Cardiac fibroblast (primary cell): ENCODE measurements around the gene P2RY6.
A peak's percentile ranks its signal among the peaks of the same experiment; 100 is the strongest.

Experiments
- DNase-seq, 2 donors: peaks; one replicate each; pipeline versions ENCODE4 v3.0.0 to v3.0.0-alpha.2; 2010; ENCODE audit warnings: low read depth in 2 of 2
- H3K4me3 ChIP-seq, 2 donors: replicated peaks in 1 of 2; 1 replicate in 1 of 2; 2 replicates in 1 of 2; pipeline ENCODE4 v1.5.1; 2011; ENCODE audit warnings: low read depth in 2 of 2, low read length in 2 of 2, mild to moderate bottlenecking in 2 of 2, moderate library complexity in 1 of 2
- TF ChIP-seq, protein P1 (sequence below): IDR thresholded peaks from one replicate; pipeline ENCODE4 v1.5.1; 2011; ENCODE audit warnings: low read depth, mild to moderate bottlenecking, low read length, inconsistent platforms

The P2RY6 gene

DNA sequence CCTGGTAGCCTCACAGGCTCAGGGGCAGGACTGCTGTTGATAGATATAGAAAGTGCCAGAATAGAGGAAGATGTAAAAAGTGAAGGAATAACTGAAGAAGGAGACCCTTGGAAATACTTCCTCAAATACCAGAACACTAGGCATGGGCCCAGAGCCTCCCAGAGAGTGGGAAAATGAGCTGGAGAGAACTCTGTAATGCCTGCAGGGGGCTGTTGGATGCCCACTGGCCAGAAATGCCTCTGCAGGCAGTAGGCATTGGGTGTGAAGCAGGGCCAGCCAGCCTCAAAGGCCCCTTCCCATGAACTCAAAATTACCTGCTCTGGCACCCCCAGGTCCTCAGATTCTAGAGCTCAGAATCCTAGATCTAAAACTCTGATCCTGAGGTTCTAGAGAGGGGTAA lies 38.9 kb upstream of the P2RY6 start:
- DNase-seq = no peak
- TF ChIP-seq, protein P1, sequence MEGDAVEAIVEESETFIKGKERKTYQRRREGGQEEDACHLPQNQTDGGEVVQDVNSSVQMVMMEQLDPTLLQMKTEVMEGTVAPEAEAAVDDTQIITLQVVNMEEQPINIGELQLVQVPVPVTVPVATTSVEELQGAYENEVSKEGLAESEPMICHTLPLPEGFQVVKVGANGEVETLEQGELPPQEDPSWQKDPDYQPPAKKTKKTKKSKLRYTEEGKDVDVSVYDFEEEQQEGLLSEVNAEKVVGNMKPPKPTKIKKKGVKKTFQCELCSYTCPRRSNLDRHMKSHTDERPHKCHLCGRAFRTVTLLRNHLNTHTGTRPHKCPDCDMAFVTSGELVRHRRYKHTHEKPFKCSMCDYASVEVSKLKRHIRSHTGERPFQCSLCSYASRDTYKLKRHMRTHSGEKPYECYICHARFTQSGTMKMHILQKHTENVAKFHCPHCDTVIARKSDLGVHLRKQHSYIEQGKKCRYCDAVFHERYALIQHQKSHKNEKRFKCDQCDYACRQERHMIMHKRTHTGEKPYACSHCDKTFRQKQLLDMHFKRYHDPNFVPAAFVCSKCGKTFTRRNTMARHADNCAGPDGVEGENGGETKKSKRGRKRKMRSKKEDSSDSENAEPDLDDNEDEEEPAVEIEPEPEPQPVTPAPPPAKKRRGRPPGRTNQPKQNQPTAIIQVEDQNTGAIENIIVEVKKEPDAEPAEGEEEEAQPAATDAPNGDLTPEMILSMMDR = no peak
- H3K4me3 ChIP-seq = no peak overlapping the region

DNA sequence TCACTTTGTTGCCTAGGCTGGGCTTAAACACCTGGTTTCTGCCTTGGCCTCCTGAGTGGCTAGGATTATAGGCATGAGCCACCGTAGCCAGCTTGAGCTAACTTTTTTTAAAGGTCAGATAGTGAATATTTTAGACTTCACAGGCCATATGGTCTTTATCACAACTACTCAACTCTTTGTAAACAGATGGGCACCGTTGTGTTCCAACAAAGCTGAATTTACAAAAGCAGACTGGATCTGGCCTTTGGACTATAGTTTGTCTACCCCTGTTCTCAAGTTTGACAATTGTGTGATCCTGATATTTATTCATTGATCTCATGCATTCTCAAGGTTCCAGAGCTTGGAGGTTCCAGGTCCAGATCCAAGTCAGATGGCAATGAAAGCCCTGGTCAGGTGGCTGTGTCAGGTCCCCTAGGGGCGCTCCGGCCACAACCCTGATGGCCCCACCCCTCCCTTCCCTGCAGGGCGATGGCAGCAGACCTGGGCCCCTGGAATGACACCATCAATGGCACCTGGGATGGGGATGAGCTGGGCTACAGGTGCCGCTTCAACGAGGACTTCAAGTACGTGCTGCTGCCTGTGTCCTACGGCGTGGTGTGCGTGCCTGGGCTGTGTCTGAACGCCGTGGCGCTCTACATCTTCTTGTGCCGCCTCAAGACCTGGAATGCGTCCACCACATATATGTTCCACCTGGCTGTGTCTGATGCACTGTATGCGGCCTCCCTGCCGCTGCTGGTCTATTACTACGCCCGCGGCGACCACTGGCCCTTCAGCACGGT lies 38.3 kb upstream of the P2RY6 start:
- TF ChIP-seq, protein P1 = no peak
- H3K4me3 ChIP-seq = no peak overlapping the region
- DNase-seq = peak in 1 of 2 donors; percentile 24

DNA sequence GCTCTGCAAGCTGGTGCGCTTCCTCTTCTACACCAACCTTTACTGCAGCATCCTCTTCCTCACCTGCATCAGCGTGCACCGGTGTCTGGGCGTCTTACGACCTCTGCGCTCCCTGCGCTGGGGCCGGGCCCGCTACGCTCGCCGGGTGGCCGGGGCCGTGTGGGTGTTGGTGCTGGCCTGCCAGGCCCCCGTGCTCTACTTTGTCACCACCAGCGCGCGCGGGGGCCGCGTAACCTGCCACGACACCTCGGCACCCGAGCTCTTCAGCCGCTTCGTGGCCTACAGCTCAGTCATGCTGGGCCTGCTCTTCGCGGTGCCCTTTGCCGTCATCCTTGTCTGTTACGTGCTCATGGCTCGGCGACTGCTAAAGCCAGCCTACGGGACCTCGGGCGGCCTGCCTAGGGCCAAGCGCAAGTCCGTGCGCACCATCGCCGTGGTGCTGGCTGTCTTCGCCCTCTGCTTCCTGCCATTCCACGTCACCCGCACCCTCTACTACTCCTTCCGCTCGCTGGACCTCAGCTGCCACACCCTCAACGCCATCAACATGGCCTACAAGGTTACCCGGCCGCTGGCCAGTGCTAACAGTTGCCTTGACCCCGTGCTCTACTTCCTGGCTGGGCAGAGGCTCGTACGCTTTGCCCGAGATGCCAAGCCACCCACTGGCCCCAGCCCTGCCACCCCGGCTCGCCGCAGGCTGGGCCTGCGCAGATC lies 37.5 kb upstream of the P2RY6 start:
- TF ChIP-seq, protein P1 = no peak
- DNase-seq = no peak
- no peak overlapping the region for H3K4me3 ChIP-seq

DNA sequence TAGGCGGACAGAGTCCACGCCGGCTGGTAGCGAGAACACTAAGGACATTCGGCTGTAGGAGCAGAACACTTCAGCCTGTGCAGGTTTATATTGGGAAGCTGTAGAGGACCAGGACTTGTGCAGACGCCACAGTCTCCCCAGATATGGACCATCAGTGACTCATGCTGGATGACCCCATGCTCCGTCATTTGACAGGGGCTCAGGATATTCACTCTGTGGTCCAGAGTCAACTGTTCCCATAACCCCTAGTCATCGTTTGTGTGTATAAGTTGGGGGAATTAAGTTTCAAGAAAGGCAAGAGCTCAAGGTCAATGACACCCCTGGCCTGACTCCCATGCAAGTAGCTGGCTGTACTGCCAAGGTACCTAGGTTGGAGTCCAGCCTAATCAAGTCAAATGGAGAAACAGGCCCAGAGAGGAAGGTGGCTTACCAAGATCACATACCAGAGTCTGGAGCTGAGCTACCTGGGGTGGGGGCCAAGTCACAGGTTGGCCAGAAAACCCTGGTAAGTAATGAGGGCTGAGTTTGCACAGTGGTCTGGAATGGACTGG lies 36.8 kb upstream of the P2RY6 start:
- no peak for DNase-seq
- H3K4me3 ChIP-seq = no peak overlapping the region
- TF ChIP-seq, protein P1 = no peak

DNA sequence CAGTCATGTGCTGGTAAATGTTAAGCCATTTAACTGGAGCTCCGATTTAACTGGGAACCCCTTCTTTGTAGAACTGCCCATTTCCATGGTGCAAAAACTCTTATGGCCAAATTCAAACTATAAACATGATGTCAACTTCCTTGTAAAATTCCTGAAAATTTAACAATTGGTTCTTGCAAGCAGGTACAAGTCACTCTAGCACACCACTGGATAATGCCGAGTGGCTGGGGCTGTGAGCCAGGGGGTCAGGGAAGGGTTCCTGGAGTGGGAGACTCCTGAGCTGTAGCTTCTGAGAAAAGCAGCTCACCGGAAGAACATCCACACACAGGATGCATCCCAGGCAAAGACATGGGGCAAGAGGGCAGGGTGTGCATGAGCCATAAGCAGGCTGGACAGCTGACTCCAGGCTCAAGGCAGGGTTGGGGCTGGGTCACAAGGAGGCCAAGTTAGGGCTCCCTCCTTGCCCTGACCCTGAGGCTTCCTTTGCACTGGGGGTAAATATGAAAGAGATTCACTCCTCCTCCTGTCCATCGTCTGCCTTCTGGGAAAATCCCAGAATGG lies 35.9 kb upstream of the P2RY6 start:
- TF ChIP-seq, protein P1 = no peak

DNA sequence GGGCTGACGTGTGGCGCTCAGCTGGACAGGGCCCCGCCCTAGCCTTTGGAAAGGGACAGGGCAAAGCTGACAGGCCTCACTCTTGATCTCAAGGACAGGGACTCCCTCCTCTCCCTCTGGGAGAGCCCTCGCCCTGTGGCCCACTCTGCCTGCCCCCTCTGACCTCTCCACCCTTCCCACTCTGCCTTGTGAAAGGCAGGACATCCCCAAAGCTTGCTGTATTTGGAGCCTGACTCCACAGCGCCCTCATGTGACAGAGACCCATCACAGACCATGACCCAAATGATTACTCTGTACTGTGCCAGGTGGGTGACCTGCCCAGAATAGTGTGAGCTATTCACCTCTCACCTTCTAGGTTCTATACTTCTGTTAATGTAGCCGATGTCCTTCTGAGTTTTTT lies 35.3 kb upstream of the P2RY6 start:
- TF ChIP-seq, protein P1 = peak; percentile 72
- DNase-seq = peak; percentile 39 to 72
- no peak overlapping the region for H3K4me3 ChIP-seq

More for the DNA sequence above, 35.9 kb upstream of the P2RY6 start:
- DNase-seq = peak in 1 of 2 donors; percentile 13
- no peak overlapping the region for H3K4me3 ChIP-seq
